HG02938 (cell line): Measurements from ENCODE around the gene NOMO2.
"Not testable (repeated sequence)": the region's sequence is repeated elsewhere in the genome, so short reads cannot be mapped to it uniquely, and the experiment has no call there.

Experiments used
- ATAC-seq: cut with Tn5 transposase; IDR thresholded peaks from one replicate; pipeline ENCODE4 v1.9.1; 2021; ENCODE audit warnings: mild to moderate bottlenecking, moderate library complexity; ENCODE audit not compliant: unreplicated experiment

Gene NOMO2

GRCh38 chr16:18521445-18522181, 40.3 kb downstream of the NOMO2 start:
- not testable (repeated sequence) for ATAC-seq

- not testable (repeated sequence) for ATAC-seq
Measured at GRCh38 chr16:18518536-18519283, 43.2 kb downstream of the NOMO2 start.

- not testable (repeated sequence) for ATAC-seq
Measured at GRCh38 chr16:18498430-18498829, 63.5 kb downstream of the NOMO2 start.

- ATAC-seq, result not testable (repeated sequence)
Measured at GRCh38 chr16:18497032-18497431, 64.9 kb downstream of the NOMO2 start.

GRCh38 chr16:18492118-18492897, 69.6 kb downstream of the NOMO2 start:
- ATAC-seq, result not testable (repeated sequence)

GRCh38 chr16:18436025-18436424, 125.9 kb downstream of the NOMO2 start:
- ATAC-seq, result not testable (repeated sequence)

- not testable (repeated sequence) for ATAC-seq
Measured at GRCh38 chr16:18415827-18416226, 146.1 kb downstream of the NOMO2 start.

- ATAC-seq, result not testable (repeated sequence)
Measured at GRCh38 chr16:18409532-18410293, 152.2 kb downstream of the NOMO2 start.

GRCh38 chr16:18401851-18402657, 159.8 kb downstream of the NOMO2 start:
- ATAC-seq, result not testable (repeated sequence)

GRCh38 chr16:18401159-18401558, 160.7 kb downstream of the NOMO2 start:
- ATAC-seq, result not testable (repeated sequence)

GRCh38 chr16:18394363-18394762, 167.5 kb downstream of the NOMO2 start:
- ATAC-seq, result not testable (repeated sequence)

GRCh38 chr16:18387767-18388166, 174.1 kb downstream of the NOMO2 start:
- not testable (repeated sequence) for ATAC-seq

GRCh38 chr16:18386517-18386916, 175.4 kb downstream of the NOMO2 start:
- not testable (repeated sequence) for ATAC-seq

- ATAC-seq, result not testable (repeated sequence)
Measured at GRCh38 chr16:18385285-18385684, 176.6 kb downstream of the NOMO2 start.

GRCh38 chr16:18384869-18385268, 177.0 kb downstream of the NOMO2 start:
- ATAC-seq, result not testable (repeated sequence)

- ATAC-seq, result not testable (repeated sequence)
Measured at GRCh38 chr16:18384098-18384636, 177.7 kb downstream of the NOMO2 start.

GRCh38 chr16:18382696-18383095, 179.2 kb downstream of the NOMO2 start:
- not testable (repeated sequence) for ATAC-seq
